NCI-H446 (cell line): ENCODE measurements around the gene UAP1.

Experiments
- DNase-seq, 2 experiments: peaks; one replicate each; lab custom pipeline; 2025; lab: John Stamatoyannopoulos, UW

The UAP1 gene

DNA sequence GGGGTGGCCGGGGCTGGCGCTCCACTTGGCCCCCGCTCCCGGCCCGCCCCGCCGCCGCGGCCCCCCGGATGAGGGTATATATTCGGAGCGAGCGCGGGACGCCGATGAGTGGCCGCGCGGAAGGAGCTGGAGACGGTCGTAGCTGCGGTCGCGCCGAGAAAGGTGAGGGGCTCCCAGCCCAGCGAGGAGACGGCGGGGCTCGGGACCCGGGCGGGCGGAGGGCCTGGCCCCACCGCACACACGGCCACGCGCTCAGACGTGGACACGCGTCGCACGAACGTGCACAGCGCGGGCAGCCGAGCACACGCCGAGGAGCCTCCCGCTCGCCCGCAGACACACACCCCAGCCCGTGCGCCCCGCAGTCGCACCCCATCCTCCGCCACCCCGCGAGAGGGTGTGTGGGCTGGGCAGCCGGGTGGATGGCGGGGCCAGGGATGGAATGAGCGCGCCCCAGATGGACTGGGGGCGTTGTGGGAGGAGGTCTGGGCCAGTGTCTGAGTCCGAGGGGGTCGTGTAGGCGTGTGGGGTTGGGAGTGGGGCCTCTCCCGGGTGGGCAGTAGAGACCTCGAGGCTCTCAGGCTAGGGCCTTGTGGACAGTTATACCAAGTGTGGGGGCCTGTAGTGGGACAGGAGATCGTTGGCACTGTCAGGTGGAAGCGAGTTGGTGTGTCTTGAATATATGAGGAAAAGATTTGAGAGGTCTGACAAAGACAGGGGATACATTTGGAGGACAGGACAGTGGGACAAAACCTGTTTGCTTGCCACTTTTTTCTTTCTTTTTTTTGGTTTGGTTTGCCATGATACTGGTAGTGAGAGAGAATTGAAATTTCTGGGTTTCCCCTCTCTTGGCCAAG is at the start of gene UAP1:
Gene UAP1 (plus strand): TSS at position 107 of the 854 bp plus-strand sequence. CDS start 4,347 bp downstream, outside the sequence.
- no peak for DNase-seq

- DNase-seq: no peak
Measured at GRCh38 chr1:162527314-162527713, 34.2 kb upstream of the UAP1 start.

DNA sequence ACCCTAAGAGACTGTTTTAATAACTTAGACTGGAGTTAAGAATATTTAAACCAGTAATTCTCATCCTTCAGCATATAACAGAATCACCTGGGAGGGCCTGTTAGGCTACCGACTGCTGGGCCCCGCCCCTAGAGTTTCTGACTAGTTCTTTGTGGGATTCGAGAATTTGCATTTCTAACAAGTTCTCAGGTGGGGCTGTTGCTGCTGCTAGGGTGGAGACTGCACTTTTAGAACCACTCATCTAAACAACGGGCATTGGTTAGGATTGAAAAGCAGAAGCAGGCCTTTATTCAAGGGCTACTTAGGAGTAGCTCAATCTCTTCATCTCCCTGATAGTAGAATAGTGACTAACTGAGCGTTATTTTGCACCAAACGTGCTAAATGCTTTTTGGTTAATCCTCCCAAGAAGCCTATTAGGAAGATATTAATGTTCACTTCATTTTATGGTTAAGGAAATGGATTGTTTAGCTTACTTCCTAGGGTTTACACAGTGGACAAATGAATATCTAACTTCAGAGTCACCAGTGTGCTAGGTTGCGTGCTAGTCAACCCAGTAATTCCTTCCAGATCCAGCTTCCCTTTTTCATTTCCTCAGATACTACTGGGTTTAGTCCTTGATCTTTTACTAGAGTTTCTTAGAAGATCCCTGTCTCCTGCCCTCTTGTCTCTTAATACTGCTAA is 31.1 kb upstream of the UAP1 start:
- no peak for DNase-seq

- DNase-seq: no peak
Measured at GRCh38 chr1:162530988-162531319, 30.6 kb upstream of the UAP1 start.

GRCh38 chr1:162535501-162535900 is 26.0 kb upstream of the UAP1 start:
- no peak for DNase-seq

DNA sequence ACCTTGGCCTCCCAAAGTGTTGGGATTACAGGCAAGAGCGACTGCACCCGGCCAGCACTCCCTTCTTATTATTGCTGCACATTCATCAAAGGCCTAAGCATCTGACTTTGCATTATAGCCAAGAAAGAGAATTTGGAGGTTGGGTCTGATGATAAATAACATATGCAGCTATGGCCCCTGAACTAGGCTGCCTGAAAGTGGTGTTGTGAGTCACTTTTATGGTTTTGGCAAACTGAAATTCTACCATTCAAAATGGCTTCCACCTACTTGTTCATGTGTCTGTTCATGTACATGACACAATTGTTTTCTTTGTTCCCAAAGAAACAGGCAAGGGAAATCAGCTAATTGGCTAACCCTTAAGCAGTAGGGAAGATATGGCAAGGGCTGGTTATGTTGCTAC is 25.0 kb upstream of the UAP1 start:
- DNase-seq: no peak

GRCh38 chr1:162537216-162537615 is 24.3 kb upstream of the UAP1 start:
- DNase-seq: no peak

DNA sequence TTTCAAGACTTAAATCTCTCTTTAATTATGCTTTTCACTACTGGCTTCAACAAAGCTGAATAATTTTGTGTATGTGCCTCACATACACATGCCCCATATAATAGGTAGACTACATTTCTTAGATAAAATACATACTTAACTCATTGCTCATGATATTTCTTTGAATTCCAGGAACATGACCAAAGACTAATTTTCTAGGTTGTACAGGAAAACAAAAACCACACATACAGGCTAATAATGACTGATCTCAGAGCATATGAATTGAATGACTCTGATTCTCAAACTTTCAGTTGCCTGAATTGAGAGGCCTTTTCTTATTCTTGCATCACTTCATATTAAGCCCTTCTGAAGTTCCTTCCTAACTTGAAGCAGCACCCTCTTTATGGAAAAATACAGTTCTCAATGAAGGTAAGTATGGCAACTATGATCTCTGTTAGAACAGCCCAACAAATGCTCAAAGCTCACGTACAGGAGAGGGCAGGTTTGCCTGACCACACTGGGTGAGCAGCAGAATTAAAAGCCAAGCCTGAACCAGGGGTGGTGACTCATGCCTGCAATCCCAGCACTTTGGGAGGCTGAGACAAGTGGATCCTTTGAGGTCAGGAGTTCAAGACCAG is 22.6 kb upstream of the UAP1 start:
- no peak for DNase-seq

DNA sequence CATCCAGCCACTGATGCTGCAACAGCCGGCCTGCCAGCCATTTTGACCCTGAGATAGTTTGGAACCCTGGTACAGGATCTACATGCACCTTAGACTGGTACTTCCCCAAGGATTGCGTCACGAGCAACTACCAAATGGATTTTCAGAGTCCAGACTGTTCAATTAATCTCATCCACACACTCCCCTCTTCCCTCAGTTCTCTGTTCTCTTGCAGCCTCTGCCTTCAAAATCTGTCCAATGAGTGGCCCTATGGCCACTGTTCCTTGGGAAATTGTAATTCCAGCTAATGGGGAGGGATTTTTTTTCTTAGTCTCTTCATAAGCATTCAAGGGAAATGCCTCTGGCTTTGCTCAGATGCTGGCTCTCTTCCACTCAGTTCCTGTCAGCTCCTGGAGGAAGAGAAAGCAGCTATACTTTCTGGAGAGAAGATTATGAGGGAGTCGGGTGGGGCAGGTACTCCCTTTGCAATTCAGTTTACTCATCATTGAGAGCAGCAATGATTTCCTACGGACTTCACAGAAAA is 19.8 kb upstream of the UAP1 start:
- DNase-seq: no peak

GRCh38 chr1:162543228-162543627 is 18.3 kb upstream of the UAP1 start:
- DNase-seq: no peak

- no peak for DNase-seq
Measured at GRCh38 chr1:162548170-162548569, 13.4 kb upstream of the UAP1 start.

DNA sequence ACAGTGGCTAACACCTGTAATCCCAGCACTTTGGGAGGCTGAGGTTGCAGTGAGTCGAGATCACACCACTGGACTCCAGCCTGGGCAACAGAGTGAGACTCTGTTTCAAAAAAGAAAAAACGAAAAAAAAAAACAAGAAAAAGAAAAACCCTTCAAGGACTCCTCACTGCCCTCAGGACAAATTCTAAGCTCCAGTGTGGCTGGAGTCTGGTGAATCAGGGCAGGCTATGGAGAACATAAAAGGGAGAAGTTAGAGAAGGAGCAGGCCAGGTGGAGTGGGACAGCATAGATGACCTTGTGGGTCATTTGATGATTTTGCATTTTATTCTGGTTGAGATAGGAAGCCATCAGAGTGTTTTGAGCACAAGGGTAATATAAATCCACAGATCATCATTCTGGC is 12.5 kb upstream of the UAP1 start:
- DNase-seq: no peak

GRCh38 chr1:162550925-162551324 is 10.6 kb upstream of the UAP1 start:
- DNase-seq: no peak

DNA sequence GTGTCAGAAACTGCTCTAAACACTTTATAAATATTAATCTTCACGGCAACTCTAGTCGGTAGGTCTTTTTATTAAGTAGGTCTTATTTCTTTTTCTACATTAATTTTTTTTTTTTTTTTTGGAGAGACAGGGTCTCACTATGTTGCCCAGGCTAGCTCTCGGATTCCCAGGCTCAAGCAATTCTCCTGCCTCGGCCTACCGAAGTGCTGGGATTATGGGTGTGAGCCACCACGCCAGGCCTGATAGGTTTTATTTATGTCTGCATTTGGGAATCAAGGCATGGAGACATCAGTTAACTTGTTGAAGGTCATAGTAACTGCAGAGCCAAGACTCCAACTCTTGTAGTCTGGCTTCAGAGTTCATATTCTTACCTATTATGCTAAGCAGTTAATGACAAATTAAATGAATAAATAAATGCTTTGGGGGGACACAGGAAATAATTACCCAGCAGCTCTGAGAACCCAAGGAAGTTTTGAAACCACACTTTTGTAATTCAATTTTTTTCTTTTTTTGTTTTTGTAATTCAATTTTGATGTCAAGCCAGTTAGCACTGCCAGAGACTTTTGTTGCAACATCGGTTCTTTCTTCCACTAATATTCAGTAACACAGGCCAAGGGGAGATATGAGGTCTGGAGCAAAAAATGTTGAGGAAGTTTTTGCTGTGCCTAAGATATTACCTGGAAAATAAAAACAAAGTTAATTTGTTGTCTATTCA is 9.4 kb upstream of the UAP1 start:
- no peak for DNase-seq

DNA sequence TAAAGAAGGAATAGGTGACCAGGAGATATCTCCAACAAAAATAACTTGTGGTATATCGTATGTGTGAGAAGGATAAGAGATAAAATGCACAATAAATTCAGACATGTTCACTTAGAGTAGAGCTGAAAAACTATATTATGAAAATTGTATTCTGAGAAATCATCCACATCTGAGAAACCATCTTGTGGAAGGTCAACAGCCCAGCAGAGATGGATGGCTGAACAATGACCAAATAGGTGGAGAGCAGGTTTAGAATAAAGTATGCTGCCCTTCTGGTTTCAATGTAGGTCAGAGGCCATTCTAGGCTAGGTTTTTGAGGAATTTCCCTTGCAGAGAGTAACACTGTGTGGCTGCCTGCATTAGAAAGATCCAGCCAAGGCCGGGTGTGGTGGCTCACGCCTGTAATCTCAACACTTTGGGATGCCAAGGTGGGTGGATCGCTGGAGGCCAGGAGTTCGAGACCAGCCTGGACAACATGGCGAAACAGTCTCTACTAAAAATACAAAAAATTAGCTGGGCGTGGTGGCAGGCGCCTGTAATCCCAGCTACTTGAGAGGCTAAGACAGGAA is 8.8 kb upstream of the UAP1 start:
- no peak for DNase-seq

DNA sequence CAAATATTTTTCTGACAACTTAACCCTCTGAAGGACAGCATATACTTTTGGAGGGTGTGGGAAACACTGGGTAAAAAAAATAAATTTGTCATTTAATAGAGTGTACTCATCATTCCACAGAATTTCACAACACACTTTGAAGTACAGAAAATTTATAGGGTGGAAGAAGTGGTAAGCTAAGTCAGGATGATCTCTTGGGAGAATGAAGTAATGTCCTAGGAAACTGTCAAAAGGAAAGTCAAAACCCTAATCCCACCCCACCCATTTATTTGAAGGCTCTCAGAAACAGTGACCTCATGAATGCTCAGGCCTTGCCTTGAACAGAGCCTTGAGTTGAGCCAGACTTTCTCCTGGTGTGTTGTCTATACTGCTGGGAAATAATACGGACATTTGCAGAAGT is 7.3 kb upstream of the UAP1 start:
- no peak for DNase-seq

DNA sequence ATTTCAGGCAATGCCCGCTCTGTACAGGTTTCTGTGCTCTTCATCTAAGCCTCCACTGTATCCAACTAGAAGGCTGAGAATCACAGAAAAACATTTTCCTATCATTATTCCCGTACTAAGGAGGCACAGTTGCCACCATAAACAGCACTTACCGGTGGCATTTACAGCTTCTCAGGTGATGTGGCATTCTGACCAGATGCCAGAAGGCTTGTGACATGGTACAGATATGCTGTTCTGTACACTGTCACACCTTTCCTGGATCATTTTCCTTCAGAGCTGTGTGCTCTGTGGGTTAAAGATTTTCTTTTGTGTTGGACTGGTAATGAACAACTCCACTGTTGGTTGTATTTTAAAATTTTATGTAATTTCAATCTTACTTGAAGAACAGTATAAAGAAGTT is 4.0 kb upstream of the UAP1 start:
- DNase-seq: no peak

- DNase-seq: no peak
Measured at GRCh38 chr1:162560303-162561036, 1.1 kb upstream of the UAP1 start.

DNA sequence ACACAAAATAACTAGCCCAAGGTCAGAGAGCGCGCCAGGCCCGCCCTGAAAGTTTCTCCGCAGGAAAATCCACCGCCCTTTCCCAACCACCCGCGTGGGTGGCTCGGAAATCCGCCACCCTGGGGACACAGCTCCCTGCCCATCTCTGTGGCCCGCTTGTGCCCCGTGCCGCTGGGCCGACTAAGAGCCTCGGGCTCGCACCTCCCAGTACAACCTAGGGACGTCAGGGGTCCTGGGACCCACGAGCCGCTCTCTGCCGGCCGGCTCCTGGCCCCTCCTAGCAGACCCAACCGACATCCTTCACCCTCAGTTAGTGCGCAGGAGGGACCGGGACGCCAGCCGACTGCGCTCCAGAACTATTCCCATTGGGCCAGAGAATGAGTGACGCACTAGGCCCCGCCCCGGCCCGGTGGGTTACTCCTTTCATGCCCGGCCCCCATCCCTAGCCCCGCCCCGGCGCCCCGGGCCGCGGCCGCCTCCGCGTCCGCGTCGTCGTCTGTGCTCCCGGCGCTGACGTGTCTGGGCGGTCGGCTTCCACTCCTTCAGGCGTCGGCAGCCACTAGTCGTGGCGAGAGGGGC is 396 bp upstream of the UAP1 start:
- peak; percentile 96 to 99 for DNase-seq

GRCh38 chr1:162562470-162562828 is 927 bp downstream of the UAP1 start:
- DNase-seq: peak; percentile 24 to 53

DNA sequence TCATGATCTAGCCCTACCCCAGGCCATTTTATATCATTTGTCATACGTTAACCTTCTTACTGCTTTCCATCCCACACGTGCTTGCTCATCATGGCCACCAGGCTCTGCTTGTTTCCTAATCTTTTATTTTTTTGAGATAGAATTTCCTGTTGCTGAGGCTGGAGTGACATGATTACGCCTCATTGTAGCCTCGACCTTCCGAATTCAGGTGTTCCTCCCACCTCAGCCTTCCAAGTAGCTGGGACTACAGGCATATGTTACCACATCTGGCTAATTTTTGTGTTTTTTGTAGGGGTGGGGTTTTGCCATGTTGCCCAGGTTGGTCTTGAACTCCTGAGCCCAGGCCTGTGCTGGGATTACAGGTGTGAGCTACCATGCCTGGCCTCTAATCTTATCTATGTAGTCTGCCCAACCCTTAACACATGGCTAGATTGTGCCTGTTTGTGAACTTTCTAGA is 3.3 kb downstream of the UAP1 start:
- no peak for DNase-seq
